ENCODE data around the gene QPRT.
"Not testable (repeated sequence)": the region's sequence is repeated elsewhere in the genome, so short reads cannot be mapped to it uniquely, and the experiment has no call there.

QPRT gene

GRCh38 chr16:29663016-29663806 lies 15.8 kb upstream of the QPRT start, which contains the start of gene SPN:
TSS of gene SPN (plus strand) at chr16:29663247. CDS start at chr16:29663729, 482 bp downstream.
- no peak for DNase-seq

DNA sequence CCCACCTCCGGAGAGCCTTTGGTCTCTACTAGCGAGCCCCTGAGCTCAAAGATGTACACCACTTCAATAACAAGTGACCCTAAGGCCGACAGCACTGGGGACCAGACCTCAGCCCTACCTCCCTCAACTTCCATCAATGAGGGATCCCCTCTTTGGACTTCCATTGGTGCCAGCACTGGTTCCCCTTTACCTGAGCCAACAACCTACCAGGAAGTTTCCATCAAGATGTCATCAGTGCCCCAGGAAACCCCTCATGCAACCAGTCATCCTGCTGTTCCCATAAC lies 15.2 kb upstream of the QPRT start:
- no peak for DNase-seq

GRCh38 chr16:29664091-29664921 lies 14.7 kb upstream of the QPRT start:
- no peak for DNase-seq

DNA sequence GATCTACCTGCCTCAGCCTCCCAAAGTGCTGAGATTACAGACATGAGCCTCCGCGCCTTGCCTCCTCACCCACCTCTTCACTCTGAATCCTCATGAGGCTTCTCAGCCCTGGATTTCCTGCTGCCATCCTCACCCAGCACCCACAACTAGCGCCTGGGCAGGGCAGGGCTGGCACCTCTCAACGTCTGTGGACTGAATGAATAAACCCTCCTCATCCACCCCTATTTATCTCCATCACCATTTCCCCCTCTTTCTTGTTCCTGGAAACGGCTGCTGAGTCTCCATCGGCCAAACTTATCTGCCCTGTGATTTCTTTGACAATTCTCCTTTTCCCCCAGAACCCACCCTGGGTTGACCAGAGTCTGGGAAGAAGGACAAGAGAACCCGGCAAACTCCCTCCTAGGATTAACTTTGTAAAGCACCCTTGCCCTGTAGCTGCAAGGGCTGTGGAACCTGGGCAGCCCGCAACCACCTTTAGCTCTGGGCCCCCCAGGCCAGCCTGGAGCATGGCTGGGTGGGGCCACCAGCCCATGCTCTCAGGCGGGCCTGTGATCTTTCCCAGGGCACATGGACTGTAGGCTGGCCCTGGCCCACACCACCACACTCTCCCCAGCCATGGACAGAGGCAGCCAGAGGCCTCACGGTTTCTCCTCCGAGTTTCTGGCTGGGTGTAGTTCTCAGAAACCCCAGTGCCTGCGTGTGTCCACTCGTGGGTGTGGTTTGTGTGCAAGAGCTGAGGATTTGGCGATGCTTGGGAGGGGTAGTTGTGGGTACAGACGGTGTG lies 13.5 kb upstream of the QPRT start:
- no peak for DNase-seq

- not testable (repeated sequence) for DNase-seq
Observed at GRCh38 chr16:29667322-29667610, 11.7 kb upstream of the QPRT start.

DNA sequence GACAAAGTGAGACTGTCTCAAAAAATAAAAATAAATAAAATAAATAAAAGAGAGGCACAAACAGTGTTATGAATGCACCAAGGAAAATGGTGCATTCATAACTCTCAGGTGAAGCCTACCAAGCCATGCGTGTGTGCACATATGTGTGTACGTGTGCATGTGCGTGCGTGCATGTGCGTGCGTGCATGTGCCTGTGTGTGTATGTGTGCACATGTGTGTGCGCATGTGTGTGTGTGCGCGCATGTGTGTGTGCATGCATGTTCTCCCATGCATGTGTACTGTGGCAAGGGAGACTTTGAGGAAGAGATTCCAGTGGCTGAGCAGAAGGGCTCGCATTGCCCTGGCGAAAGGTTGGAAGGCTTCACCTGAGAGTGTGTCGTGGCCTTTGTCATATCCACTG lies 11.2 kb upstream of the QPRT start:
- no peak for DNase-seq

DNA sequence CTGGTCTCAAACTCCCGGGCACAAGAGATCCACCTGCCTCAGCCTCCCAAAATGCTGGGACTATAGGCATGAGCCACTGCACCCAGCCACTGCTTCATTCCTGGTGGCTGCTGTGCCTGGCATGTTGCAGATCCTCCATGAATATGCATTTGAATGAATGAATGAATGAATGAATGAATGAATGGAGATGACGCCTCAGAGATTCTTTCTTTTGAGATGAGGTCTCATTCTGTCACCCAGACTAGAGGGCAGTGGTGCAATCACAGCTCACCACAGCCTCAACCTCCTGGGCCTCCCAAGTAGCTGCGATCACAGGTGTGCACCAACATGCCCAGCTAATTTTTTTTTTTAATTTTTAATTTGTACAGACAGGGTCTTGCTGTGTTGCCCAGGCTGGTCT lies 10.7 kb upstream of the QPRT start:
- no peak for DNase-seq

DNA sequence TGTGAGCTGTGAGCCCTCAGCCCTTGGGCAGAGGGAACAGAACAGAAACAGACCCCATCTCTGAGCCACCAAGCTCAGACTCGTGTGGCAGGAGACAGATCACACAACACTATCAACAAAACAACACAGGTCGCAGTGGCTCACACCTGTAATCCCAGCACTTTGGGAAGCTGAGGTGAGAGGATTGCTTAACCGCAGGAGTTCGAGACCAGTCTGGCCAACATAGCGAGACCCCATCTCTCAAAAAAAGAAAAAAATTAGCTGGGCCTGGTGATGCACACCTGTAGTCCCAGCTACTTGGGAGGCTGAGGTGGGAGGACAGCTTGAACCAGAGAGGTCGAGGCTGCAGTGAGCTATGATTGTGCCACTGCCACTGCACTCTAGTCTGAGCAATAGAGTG lies 5.5 kb upstream of the QPRT start:
- DNase-seq = no peak

DNA sequence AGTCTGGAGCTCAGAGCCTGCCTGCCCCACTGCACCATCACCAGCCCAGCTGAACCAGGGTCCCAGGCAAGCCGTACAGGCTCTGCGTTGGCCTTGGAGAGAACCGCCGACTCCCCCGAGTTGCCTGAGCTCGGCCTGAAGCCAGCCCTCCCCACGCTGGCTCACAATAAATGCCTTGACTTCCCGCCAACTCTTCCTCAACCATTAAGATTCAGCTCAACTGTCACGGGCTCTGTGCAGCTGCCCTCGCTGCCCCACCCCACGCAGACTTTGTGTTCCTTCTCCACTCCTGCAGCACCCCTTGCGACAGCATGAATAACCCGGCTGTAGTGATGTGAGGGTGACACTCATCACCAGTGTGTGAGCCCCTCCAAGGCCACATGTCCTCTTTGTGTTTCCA lies 4.8 kb upstream of the QPRT start:
- DNase-seq = peak; percentile 68

DNA sequence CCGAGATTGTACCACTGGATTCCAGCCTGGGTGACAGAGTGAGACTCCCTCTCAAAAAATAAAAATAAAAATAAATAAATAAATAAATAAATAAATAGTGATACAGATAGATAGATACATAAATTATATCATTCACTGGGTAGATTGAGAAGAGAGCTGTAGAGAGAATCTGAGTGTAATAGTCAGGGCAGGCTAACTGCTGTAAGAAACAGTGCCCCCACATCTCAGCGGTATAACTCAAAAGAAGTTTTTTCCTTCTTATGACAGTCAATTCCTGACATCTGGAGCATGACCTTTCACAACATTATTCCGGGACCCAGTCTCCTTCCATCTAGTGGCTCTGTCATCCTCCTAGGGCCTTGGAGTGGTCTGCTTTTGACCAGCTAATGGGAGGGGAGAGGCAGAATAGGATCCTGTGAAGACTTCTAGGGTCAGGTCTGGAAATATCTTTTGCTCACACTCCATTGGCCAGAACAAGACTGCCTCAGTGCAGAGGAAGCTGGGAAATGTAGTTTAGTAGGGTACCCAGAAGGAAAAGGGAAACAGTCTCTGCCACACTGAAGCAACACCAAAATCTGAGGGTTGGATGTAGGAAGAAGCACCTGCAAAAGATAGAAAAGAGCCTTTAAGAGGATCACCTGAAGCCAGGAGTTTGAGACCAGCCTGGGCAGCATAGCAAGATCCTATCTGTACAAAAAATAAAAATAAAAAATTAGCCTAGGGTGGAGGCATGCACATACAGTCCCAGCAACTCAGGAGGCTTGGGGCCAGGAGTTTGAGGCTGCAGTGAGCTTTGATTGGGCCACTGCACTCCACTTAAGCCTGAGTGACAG lies 3.0 kb upstream of the QPRT start:
- no peak for DNase-seq

GRCh38 chr16:29676989-29677785 lies 1.8 kb upstream of the QPRT start:
- DNase-seq = no peak

GRCh38 chr16:29680180-29680598 lies 1.2 kb downstream of the QPRT start:
- no peak for DNase-seq

- DNase-seq = no peak
Observed at GRCh38 chr16:29683543-29684090, 4.6 kb downstream of the QPRT start.

GRCh38 chr16:29684679-29685078 lies 5.7 kb downstream of the QPRT start:
- DNase-seq = no peak

- DNase-seq = no peak
Observed at GRCh38 chr16:29686740-29687332, 7.9 kb downstream of the QPRT start.

GRCh38 chr16:29687755-29688154 lies 8.8 kb downstream of the QPRT start:
- DNase-seq = no peak

GRCh38 chr16:29688172-29688571 lies 9.2 kb downstream of the QPRT start:
- no peak for DNase-seq

DNA sequence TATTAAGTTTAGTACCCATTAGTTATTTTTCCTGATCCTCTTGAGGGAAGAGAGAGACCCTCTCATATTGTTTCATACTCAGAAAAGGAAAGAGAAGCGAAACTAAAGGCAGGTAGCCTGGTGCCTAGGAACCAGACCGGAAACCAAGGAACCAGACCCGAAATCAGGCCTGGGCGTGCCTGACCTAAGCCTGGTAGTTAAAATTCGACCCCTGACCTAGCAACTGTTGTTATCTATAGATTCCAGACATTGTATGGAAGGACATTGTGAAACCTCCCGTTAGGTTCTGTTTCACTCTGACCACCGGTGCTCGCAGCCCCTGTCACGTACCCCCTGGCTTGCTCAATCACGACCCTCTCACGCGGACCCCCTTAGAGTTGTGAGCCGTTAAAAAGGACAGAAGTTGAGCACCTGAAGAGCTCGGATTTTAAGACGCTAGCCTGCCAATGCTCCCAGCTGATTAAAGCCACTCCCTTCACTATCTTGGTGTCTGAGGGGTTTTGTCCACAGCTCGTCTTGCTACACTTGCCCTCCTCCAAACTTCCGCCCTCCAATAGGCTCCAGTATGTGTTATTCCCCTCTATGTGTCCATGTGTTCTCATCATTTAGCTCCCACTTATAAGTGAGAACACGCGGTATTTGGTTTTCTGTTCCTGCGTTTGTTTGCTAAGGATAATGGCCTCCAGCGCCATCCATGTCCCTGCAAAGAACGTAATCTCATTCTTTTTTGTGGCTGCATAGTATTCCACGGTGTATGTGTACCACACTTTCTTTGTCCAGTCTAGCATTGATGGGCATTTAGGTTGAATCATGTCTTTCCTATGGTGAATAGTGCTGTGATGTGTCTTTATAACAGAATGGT lies 10.7 kb downstream of the QPRT start:
- not testable (repeated sequence) for DNase-seq

DNA sequence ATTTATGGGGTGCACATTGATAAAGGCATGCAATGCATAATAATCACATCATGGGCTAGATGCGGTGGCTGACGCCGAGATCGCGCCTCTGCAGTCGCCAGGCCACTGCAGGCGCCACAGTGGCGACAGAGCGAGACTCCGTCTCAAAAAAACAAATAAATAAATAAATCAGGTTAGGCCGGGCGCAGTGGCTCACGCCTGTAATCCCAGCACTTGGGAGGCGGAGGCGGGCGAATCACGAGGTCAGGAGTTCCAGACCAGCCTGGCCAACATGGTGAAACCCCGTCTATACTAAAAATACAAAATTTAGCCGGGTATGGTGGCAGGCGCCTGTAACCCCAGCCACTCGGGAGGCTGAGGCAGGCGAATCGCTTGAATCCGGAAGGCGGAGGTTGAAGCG lies 13.6 kb downstream of the QPRT start:
- not testable (repeated sequence) for DNase-seq

Measured in right forelimb (tissue), 1 donor.